HL-60/S4 treated with phorbol 12-myristate 13-acetate at 8.2 ng/mL for 4 days and 3 days (cell line): ENCODE measurements around the gene DEFB126.
"Not testable (repeated sequence)": the region's sequence is repeated elsewhere in the genome, so short reads cannot be mapped to it uniquely, and the experiment has no call there.

Experiments
- in situ Hi-C: fragments of 300-500 bp; cut with MboI; formaldehyde crosslinking; loops from 2 replicates; pipeline ENCODE4 v1.15.0; 2022; ENCODE audit warnings: low sequenced_read_pairs

The DEFB126 gene

DNA sequence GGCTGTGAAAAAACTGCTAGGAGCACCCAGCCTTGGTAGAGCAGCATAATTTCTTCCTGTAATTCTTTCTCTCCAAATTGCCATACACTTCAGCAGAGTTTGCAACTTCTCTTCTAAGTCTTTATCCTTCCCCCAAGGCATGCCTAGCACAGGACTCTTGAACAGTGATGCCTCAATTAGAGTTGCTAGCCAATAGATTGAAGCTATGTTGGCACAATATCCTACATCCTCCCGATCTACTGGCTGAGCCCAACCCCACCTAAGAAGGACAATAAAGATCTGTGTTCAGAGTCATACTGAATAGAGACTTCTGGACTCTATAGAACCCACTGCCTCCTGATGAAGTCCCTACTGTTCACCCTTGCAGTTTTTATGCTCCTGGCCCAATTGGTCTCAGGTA is at the start of gene DEFB126:
Gene DEFB126, plus strand, starts transcription at position 301 of the 400 bp plus-strand sequence. Its CDS starts 39 bp downstream, at position 340.
- in situ Hi-C loops: no loop called here

DNA sequence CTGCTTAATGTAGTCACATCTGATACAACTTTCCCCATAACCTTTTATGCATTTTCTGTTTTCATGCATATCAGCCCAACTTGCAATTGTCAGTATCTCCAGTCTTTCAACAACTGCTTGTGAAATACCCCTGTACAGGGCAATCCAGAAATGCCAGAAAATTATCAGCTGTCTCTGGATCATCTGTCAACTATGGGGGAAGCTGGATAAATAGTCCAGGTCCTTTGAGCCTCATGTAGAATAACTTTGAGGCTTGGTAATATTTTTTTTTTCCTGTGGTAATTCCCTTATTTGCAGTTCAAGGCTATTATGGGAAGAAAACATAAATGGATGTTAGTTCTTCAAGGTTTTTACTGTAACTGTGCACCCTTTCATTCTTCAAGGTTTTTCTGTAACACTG is 48.7 kb upstream of the DEFB126 start:
- in situ Hi-C loops: no loop called here

DNA sequence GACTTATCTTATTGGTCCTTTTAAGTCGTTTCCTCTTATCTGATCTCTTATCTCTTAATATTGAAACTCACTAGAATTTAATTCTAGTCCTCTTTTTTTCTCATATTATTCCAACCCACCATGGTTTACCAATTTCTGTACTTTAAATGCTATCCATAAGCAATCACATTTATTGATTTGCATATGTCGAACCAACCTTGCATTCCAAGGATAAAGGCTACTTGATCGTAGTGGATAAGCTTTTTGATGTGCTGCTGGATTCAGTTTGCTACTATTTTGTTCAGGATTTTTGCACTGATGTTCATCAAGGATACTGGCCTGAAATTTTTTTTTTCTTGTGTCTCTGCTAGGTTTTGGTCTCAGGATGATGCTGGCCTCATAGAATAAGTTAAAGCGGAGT is 47.2 kb upstream of the DEFB126 start:
- in situ Hi-C loops: no loop called here

GRCh38 chr20:97691-98090 is 44.7 kb upstream of the DEFB126 start:
- in situ Hi-C loops: not testable (repeated sequence)

DNA sequence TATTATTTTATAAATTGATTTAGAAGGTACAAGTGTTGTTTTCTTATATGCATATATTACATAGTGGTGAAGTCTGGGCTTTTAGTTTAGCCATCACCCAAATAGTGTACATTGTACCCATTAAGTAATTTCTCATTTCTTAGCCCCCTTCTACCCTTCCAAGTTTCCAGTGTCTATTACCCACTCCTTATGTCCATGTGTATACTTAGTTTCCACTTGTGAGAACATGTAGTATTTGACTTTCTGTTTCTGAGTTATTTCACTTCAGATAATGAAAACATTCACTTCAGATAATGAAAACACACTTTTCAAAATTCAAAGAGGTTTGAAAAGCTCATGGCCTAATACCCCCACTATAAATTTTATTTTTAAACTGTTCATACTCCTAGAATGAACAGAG is 40.4 kb upstream of the DEFB126 start:
- in situ Hi-C loops: no loop called here

DNA sequence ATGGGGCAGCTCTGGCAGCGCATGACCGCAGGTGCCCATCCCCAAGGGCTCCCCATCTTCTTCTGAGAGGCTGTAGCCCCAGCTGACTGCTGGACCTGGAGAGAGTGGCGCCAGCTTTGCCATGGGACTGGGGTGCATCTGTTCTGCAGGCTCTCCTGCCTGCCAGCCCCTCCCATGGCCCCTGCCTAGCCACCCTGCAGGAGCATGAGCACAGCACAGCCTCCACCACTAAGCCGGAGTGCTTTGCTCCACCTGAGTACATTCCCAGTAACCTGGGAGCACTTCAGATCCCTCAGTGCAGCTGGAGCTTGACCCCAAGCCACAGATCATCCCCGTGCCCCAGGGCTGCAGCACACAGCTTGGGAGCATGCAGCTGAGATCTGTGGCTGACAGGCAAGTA is 38.9 kb upstream of the DEFB126 start:
- in situ Hi-C loops: no loop called here

DNA sequence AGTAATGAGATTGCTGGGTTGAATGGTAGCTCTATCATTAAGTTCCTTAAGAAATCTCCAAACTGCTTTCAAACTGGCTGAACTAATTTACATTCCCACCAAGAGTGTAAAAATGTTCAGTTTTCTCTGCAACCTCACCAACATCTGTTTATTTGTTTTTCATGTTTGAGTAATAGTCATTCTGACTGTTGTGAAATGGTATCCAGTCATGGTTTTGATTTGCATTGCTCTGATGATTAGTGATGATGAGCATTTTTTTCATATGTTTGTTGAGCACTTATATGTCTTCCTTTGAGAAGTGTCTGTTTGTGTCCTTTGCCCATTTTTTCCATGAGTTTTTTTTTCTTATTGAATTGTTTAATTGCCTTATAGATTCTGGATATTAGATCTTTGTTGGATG is 30.0 kb upstream of the DEFB126 start:
- in situ Hi-C loops: no loop called here

- in situ Hi-C loops: no loop called here
Measured at GRCh38 chr20:117518-117917, 24.9 kb upstream of the DEFB126 start.

- in situ Hi-C loops: not testable (repeated sequence)
Measured at GRCh38 chr20:129786-130323, 12.5 kb upstream of the DEFB126 start.

- in situ Hi-C loops: no loop called here
Measured at GRCh38 chr20:137668-138490, 4.5 kb upstream of the DEFB126 start.

DNA sequence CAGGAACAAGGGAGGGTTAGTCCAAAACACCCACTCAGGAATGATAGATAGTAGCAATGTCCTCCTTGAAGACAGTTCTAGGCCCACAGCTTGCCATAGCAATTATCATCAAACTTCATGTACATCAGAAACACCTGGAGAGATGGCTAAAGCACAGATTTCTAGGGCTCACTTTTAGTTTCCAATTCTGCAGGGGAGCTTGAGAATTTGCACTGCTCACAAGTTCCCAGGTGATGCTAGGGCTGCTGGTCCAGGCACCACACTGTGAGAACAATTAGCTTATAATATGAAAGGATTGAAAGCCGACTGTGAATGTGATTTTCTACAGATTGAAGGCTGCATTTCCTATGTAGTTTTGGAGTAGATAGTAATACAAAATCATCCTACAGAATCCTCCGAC is 3.5 kb downstream of the DEFB126 start:
- in situ Hi-C loops: no loop called here

- in situ Hi-C loops: no loop called here
Measured at GRCh38 chr20:152131-152530, 9.7 kb downstream of the DEFB126 start.

GRCh38 chr20:157154-157553 is 14.8 kb downstream of the DEFB126 start, which contains the start of gene DEFB127:
DEFB127 (plus strand) TSS chr20:157454; CDS start chr20:157545, 91 bp downstream.
- in situ Hi-C loops: no loop called here

DNA sequence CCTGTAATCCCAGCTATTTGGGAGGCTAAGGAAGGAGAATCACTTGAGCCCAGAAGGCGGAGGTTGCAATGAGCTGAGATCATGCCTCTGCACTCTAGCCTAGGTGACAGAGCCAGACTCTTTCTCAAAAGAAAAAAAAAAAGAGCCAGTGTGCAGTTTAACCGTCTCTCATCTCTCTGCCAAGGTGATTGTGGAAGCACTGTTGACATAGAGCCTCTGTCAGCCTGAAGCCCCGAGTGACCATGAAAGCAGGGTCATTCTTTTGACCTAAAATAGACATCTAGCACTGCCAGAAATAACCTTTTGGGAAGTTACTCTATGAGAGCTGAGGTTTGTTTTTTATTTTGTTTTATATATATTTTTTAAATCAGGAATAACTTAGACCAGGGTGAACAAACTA is 22.2 kb downstream of the DEFB126 start:
- in situ Hi-C loops: no loop called here

- in situ Hi-C loops: no loop called here
Measured at GRCh38 chr20:168876-169275, 26.5 kb downstream of the DEFB126 start.

DNA sequence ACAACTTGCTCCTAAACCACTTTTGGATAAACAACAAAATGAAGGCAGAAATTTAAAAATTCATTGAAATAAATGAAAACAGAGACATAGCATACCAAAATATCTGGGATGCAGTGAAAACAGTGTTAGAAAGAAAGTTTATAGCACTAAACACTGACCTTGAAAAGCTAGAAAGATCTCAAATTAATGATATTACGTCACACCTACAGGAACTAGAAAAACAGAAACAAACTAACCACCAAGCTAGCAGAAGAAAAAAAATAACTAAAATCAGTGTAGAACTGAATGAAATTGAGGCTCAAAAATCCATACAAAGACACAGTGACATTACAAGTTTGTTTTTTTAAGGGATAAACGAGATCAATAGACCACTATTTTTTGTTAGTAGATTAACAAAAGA is 41.9 kb downstream of the DEFB126 start:
- in situ Hi-C loops: no loop called here

- in situ Hi-C loops: no loop called here
Measured at GRCh38 chr20:187733-188132, 45.3 kb downstream of the DEFB126 start.

DNA sequence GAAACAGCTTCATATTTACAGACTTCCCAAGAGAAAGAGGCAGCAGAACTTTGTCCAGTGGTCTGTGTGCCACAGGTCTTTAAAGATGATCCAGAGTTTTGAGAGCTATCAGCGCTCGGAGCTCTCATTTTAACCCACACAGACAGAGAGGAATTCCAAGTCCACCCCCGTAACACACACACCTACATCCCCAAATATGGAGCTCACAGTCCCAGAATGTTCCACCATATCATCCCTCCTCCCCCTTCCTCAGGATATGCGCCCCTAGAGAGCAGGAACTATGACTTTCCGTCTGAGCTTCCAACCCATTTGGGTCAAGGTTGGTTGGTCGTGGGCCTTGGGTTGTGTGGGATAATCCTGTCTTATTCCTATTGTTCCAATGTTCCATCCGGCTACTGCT is 47.2 kb downstream of the DEFB126 start, which contains the start of gene DEFB128:
Gene DEFB128, minus strand, starts transcription at position 101 of the 400 bp plus-strand sequence. Its CDS starts 88 bp downstream, at position 13.
- in situ Hi-C loops: no loop called here
